ENCODE results near the gene UMODL1. TPM values are rescaled to one million over a fixed set of nuclear protein-coding genes. Genes with fewer than 3 reads are reported as not detected.

The UMODL1 gene
- total RNA-seq, 1 donor from 2014 or later = not detected

DNA sequence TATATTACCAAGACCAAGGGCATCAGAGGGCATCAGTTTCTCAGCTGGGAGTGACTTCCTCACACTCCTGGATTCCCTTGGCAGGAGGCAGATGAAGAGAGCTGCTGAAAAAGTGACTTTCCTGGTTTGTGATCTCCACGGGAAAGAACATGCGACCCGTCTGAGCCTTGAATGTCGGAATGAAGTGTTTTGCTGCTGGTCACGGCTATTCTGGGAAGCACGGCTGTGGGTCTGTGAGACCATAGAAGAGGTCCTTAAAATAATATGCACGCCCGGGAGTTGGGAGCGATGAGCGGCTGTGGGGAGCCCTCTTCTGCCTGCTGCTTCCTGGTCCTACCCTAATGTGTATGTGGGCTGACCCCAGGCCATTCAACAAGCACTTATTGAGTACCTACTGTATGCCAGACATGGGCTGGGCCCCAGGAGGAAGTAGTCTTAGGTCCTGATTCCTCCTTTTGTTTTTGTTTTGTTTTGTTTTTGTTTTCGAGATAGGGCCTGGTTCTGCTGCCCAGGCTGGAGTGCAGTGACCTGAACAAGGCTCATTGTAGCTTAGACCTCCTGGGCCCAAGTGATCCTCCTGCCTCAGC lies 13.2 kb upstream of the UMODL1 start:
- H3K27ac ChIP-seq (ENCODE audit: low read depth, low read length) = peak overlapping the region; percentile 19
- no peaks in the 10 kb centered on the region for H3K36me3 ChIP-seq (ENCODE audit: control insufficient read depth in 3 of 3, insufficient read depth in 3 of 3, low read length in 3 of 3)
- peaks cover 16 to 23% (median 20%) of the 10 kb centered on the region in 3 donors for H3K27me3 ChIP-seq (ENCODE audit: control insufficient read depth in 3 of 3, insufficient read depth in 3 of 3, low read length in 3 of 3)

DNA sequence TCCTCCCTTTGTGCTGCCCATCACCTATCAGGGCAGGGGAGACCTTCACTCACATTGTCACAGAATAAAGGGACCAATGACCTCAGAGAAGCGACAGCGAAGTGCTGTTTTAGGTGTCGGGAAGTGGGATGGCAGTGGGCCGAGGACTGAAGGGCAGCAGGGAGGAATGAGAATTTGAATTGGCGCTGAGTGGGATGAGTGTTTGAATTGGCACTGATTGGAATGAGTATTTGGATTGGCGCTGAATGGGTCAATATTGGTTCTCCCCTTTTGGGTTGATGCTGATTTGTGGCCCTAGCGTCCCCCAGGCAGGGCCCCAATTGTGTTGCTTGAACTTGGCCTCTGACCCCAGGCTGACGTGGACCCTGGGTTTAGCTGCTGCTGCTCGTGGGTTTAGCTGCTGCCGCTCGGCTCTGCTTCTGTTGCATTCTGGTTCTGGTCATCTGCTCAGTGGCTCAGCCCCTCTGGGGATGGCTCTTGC lies 12.4 kb upstream of the UMODL1 start:
- no peak overlapping the region for H3K27ac ChIP-seq (ENCODE audit: low read depth, low read length)
- no peak overlapping the region for H3K4me3 ChIP-seq (ENCODE audit: low read length in 3 of 3)
- no peaks in the 10 kb centered on the region for H3K36me3 ChIP-seq (ENCODE audit: control insufficient read depth in 3 of 3, insufficient read depth in 3 of 3, low read length in 3 of 3)
- no peak overlapping the region for H3K9ac ChIP-seq (ENCODE audit: low read depth in 1 of 3, low read length in 3 of 3)
- peaks cover 0 to 13% (median 7%) of the 10 kb centered on the region in 3 donors for H3K4me1 ChIP-seq (ENCODE audit: control insufficient read depth in 3 of 3, insufficient read depth in 3 of 3, low read length in 3 of 3)
- H3K9me3 ChIP-seq (ENCODE audit: control insufficient read depth in 3 of 3, low read length in 3 of 3) = no peaks in the 10 kb centered on the region
- peaks cover 23 to 27% (median 26%) of the 10 kb centered on the region in 3 donors for H3K27me3 ChIP-seq (ENCODE audit: control insufficient read depth in 3 of 3, insufficient read depth in 3 of 3, low read length in 3 of 3)

More for the DNA sequence above, 13.2 kb upstream of the UMODL1 start:
- peaks cover 0 to 8% (median 0%) of the 10 kb centered on the region in 3 donors for H3K4me1 ChIP-seq (ENCODE audit: control insufficient read depth in 3 of 3, insufficient read depth in 3 of 3, low read length in 3 of 3)
- no peaks in the 10 kb centered on the region for H3K9me3 ChIP-seq (ENCODE audit: control insufficient read depth in 3 of 3, low read length in 3 of 3)
- H3K4me3 ChIP-seq (ENCODE audit: low read length in 3 of 3) = no peak overlapping the region
- H3K9ac ChIP-seq (ENCODE audit: low read depth in 1 of 3, low read length in 3 of 3) = no peak overlapping the region

DNA sequence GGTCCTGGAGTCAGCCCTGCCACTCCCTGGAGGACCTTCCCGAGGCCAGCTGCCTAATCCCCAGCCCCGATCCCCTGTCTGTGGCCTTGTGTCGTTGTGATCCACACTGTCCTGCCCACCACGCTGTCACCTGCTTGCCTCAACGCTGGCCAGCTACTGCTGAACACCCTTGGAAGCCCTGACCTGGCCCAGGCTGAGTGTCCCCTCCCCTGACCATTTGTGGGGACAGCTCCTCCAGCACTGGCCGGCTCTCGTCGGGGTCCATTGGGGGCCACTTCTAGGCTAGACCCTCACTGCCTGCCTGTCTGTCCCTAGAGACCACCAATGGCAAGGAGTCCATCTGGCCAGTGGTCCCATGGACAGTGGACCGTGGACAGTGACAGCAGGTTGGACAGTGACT lies 12.0 kb upstream of the UMODL1 start:
- H3K4me3 ChIP-seq (ENCODE audit: low read length in 3 of 3) = no peak overlapping the region
- peaks cover 0 to 13% (median 11%) of the 10 kb centered on the region in 3 donors for H3K4me1 ChIP-seq (ENCODE audit: control insufficient read depth in 3 of 3, insufficient read depth in 3 of 3, low read length in 3 of 3)
- H3K27me3 ChIP-seq (ENCODE audit: control insufficient read depth in 3 of 3, insufficient read depth in 3 of 3, low read length in 3 of 3) = peaks cover 26 to 31% (median 30%) of the 10 kb centered on the region in 3 donors
- H3K9me3 ChIP-seq (ENCODE audit: control insufficient read depth in 3 of 3, low read length in 3 of 3) = no peaks in the 10 kb centered on the region
- H3K9ac ChIP-seq (ENCODE audit: low read depth in 1 of 3, low read length in 3 of 3) = no peak overlapping the region
- no peak overlapping the region for H3K27ac ChIP-seq (ENCODE audit: low read depth, low read length)
- no peaks in the 10 kb centered on the region for H3K36me3 ChIP-seq (ENCODE audit: control insufficient read depth in 3 of 3, insufficient read depth in 3 of 3, low read length in 3 of 3)

DNA sequence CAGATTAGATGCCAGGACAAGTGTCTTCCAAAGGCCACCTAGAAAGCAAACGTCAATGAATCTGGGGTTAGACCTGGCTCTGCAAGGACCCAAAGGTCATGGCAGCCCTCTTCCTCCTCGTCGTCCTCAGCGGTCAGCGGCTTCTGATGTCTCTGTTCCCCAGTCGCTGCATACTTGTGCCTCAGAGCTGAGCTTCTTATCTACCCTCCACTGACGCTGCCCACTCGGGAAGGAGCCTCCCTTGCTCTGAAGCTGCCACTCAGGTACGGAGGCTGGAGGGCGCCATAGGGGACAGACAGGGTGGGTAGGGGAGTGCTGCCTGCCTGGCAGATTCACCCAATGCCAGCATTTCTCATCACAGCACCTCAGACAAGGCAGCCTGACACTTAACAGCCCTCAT lies 11.4 kb upstream of the UMODL1 start:
- H3K27me3 ChIP-seq (ENCODE audit: control insufficient read depth in 3 of 3, insufficient read depth in 3 of 3, low read length in 3 of 3) = peaks cover 29 to 32% (median 29%) of the 10 kb centered on the region in 3 donors

DNA sequence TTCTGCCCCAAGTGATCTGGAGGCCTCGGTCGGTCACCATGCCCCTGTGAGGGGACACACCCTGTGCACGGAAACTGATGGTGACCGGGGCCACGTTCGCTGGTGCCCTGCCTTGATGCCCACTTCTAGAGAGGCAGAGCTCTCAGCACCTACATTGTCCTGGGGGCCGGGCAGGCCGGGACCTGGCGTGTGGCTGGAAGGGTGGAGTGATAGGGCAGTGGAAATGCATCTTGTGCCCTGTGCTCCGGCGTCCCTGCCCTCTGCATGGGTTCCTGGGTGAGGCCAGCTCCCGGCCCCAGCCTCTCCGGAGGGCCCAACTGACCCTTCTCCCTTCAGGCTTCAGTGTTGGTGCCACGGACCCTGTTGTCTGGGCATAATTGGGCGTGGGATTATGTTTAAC lies 11.0 kb upstream of the UMODL1 start:
- Histone ChIP-seq H3K27me3 (ENCODE audit: control insufficient read depth in 3 of 3, insufficient read depth in 3 of 3, low read length in 3 of 3) (peaks cover 27 to 32% (median 29%) of the 10 kb centered on the region in 3 donors), H3K36me3 (ENCODE audit: control insufficient read depth in 3 of 3, insufficient read depth in 3 of 3, low read length in 3 of 3) (no peaks in the 10 kb centered on the region), H3K4me1 (ENCODE audit: control insufficient read depth in 3 of 3, insufficient read depth in 3 of 3, low read length in 3 of 3) (peaks cover 0 to 16% (median 13%) of the 10 kb centered on the region in 3 donors), H3K9me3 (ENCODE audit: control insufficient read depth in 3 of 3, low read length in 3 of 3) (no peaks in the 10 kb centered on the region), H3K4me3 (ENCODE audit: low read length in 3 of 3) (no peak overlapping the region), H3K9ac (ENCODE audit: low read depth in 1 of 3, low read length in 3 of 3) (no peak overlapping the region), H3K27ac (ENCODE audit: low read depth, low read length) (no peak overlapping the region)

More for the DNA sequence above, 11.4 kb upstream of the UMODL1 start:
- H3K27ac ChIP-seq (ENCODE audit: low read depth, low read length) = no peak overlapping the region
- no peak overlapping the region for H3K4me3 ChIP-seq (ENCODE audit: low read length in 3 of 3)
- H3K9me3 ChIP-seq (ENCODE audit: control insufficient read depth in 3 of 3, low read length in 3 of 3) = no peaks in the 10 kb centered on the region
- H3K4me1 ChIP-seq (ENCODE audit: control insufficient read depth in 3 of 3, insufficient read depth in 3 of 3, low read length in 3 of 3) = peaks cover 0 to 16% (median 13%) of the 10 kb centered on the region in 3 donors
- no peak overlapping the region for H3K9ac ChIP-seq (ENCODE audit: low read depth in 1 of 3, low read length in 3 of 3)
- no peaks in the 10 kb centered on the region for H3K36me3 ChIP-seq (ENCODE audit: control insufficient read depth in 3 of 3, insufficient read depth in 3 of 3, low read length in 3 of 3)

DNA sequence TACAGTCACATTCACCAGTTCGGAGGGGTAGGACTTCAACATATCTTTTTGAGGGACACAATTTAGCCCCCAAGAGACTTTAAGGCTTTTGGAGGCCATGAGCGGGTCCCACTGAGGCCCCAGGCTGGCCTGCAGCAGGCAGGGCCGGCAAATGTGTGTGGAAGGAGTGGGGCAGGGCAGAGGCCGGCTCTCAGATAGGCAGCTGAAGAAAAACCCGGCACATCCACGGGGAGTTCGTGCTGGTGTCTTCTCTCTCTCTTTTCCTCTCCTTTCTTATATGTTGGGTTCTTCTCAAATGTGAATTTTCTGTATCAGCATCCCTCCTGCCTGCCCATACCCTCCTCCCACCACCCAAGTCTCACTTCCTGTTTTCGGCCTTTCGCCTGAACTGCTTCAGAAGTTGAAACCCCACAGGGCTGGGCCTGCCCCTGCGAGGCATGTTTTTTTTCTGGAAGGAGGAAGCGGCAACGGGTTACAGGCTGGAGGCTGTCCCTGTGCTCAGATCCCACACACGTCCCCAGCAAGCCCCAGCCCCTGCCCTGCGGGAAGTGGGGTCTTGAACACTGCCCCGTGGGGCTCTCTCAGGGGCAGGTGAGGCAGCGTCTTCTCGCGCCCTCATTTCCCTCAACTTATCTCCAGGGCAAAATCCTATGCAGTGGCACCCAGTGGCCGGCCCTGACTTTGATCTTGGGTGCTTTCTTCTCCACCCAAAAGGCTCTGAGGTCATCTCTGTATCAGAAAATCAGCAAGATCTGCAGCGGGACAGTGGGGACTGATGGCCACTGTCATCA lies 9.7 kb upstream of the UMODL1 start:
- peaks cover 25 to 32% (median 31%) of the 10 kb centered on the region in 3 donors for H3K27me3 ChIP-seq (ENCODE audit: control insufficient read depth in 3 of 3, insufficient read depth in 3 of 3, low read length in 3 of 3)
- H3K4me1 ChIP-seq (ENCODE audit: control insufficient read depth in 3 of 3, insufficient read depth in 3 of 3, low read length in 3 of 3) = peaks cover 0 to 16% (median 13%) of the 10 kb centered on the region in 3 donors
- H3K4me3 ChIP-seq (ENCODE audit: low read length in 3 of 3) = no peak overlapping the region
- no peak overlapping the region for H3K27ac ChIP-seq (ENCODE audit: low read depth, low read length)
- no peak overlapping the region for H3K9ac ChIP-seq (ENCODE audit: low read depth in 1 of 3, low read length in 3 of 3)
- H3K36me3 ChIP-seq (ENCODE audit: control insufficient read depth in 3 of 3, insufficient read depth in 3 of 3, low read length in 3 of 3) = no peaks in the 10 kb centered on the region
- H3K9me3 ChIP-seq (ENCODE audit: control insufficient read depth in 3 of 3, low read length in 3 of 3) = no peaks in the 10 kb centered on the region

DNA sequence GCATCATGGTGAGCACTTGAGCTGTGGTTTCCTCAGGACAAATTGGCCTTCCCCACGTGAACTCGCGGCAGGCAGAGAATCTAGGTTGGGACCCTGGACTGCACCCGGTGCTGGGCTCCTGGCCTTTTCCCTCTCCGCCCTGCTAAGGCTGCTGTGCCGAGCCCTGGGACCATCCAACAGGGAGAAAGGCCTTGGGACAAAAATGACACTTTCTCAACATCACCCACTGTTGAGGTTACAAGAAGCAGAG lies 9.2 kb upstream of the UMODL1 start:
- Histone ChIP-seq H3K9ac (ENCODE audit: low read depth in 1 of 3, low read length in 3 of 3) (no peak overlapping the region), H3K4me3 (ENCODE audit: low read length in 3 of 3) (no peak overlapping the region), H3K27ac (ENCODE audit: low read depth, low read length) (no peak overlapping the region), H3K9me3 (ENCODE audit: control insufficient read depth in 3 of 3, low read length in 3 of 3) (no peaks in the 10 kb centered on the region), H3K36me3 (ENCODE audit: control insufficient read depth in 3 of 3, insufficient read depth in 3 of 3, low read length in 3 of 3) (no peaks in the 10 kb centered on the region), H3K4me1 (ENCODE audit: control insufficient read depth in 3 of 3, insufficient read depth in 3 of 3, low read length in 3 of 3) (peaks cover 0 to 16% (median 13%) of the 10 kb centered on the region in 3 donors), H3K27me3 (ENCODE audit: control insufficient read depth in 3 of 3, insufficient read depth in 3 of 3, low read length in 3 of 3) (peaks cover 27 to 32% (median 30%) of the 10 kb centered on the region in 3 donors)

DNA sequence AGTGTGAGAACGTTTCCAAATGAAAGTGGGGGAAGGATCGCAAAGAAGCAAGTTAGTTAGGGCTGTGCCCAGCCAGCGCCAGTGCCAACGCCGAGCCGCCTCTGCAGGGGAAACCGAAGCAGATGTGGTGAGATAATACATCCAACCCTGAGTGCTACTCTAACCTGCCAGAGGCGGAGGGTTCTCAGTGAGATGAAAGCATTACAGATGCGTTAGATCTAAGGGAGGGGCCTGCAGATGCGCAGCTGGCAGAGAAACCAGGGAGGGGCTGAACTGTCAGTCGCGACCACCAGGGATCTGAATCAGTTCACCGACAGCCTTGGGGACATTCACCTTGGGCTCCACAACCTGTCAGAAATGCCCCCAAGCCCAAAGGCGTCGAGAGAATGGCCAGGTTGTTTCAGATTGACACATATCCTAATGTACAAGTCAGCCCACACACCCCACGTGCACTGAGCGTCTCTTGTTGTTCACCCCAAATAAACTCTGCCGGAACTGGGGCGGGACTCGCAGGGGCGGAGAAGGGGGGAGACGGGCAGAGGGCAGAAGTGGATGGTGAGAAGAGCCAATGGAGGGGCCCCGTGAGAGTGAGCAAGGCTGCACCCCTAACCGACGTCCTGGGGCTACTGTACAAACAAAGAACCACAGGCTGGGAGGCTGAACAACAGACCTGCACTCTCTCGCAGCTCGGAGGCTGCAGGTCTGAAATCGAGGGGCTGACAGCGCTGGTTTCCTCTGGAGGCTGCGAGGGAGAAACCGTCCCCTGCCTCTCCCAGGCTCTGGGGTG lies 8.7 kb upstream of the UMODL1 start:
- H3K27ac ChIP-seq (ENCODE audit: low read depth, low read length) = no peak overlapping the region
- no peaks in the 10 kb centered on the region for H3K36me3 ChIP-seq (ENCODE audit: control insufficient read depth in 3 of 3, insufficient read depth in 3 of 3, low read length in 3 of 3)
- no peak overlapping the region for H3K9ac ChIP-seq (ENCODE audit: low read depth in 1 of 3, low read length in 3 of 3)
- no peak overlapping the region for H3K4me3 ChIP-seq (ENCODE audit: low read length in 3 of 3)
- peaks cover 0 to 13% (median 13%) of the 10 kb centered on the region in 3 donors for H3K4me1 ChIP-seq (ENCODE audit: control insufficient read depth in 3 of 3, insufficient read depth in 3 of 3, low read length in 3 of 3)
- H3K27me3 ChIP-seq (ENCODE audit: control insufficient read depth in 3 of 3, insufficient read depth in 3 of 3, low read length in 3 of 3) = peaks cover 30 to 32% (median 30%) of the 10 kb centered on the region in 3 donors
- H3K9me3 ChIP-seq (ENCODE audit: control insufficient read depth in 3 of 3, low read length in 3 of 3) = no peaks in the 10 kb centered on the region

DNA sequence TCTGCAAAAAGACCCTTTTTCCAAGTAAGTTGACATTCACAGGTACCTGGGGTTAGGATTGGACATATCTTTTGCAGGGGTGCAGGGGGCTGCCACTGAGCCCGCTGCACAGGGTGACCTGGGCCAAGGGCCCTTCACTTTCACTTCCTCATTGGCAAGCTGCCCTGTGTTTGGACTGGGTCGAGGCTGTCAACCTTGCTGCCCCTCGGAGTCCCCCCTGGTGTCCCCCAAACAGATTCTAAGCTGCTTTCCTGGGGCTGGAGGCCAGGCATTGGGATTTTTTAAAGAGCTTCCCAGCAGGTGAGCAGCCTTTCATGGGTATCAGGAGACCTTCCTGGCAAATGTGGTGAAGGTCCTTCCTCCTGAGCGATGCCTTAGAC lies 7.9 kb upstream of the UMODL1 start:
- H3K27me3 ChIP-seq (ENCODE audit: control insufficient read depth in 3 of 3, insufficient read depth in 3 of 3, low read length in 3 of 3) = peaks cover 30 to 39% (median 32%) of the 10 kb centered on the region in 3 donors
- H3K4me3 ChIP-seq (ENCODE audit: low read length in 3 of 3) = no peak overlapping the region

More for the DNA sequence above, 7.9 kb upstream of the UMODL1 start:
- H3K9ac ChIP-seq (ENCODE audit: low read depth in 1 of 3, low read length in 3 of 3) = no peak overlapping the region
- peaks cover 0 to 13% (median 10%) of the 10 kb centered on the region in 3 donors for H3K4me1 ChIP-seq (ENCODE audit: control insufficient read depth in 3 of 3, insufficient read depth in 3 of 3, low read length in 3 of 3)
- H3K27ac ChIP-seq (ENCODE audit: low read depth, low read length) = no peak overlapping the region
- H3K36me3 ChIP-seq (ENCODE audit: control insufficient read depth in 3 of 3, insufficient read depth in 3 of 3, low read length in 3 of 3) = no peaks in the 10 kb centered on the region
- H3K9me3 ChIP-seq (ENCODE audit: control insufficient read depth in 3 of 3, low read length in 3 of 3) = no peaks in the 10 kb centered on the region

Data from skeletal muscle tissue (tissue), 4 donors.